BLaER1 treated with 17β-estradiol and CSF1 and Interleukin-3, amounts not matched to agents 10 nM and 100 nM (cell line): ENCODE results near the gene DNAH17.

Source experiments
- H3K27ac ChIP-seq, 11 experiments: shearing (Covaris generic); formaldehyde crosslinking; 2 replicates each; pipeline ENCODE4 v1.8.1; 2022
- H3K27me3 ChIP-seq, 11 experiments: shearing (Covaris generic); formaldehyde crosslinking; 2 replicates each; pipeline ENCODE4 v1.8.1; 2022
- H3K36me3 ChIP-seq, 11 experiments: shearing (Covaris generic); formaldehyde crosslinking; 2 replicates each; pipeline ENCODE4 v1.8.1; 2022
- H3K4me1 ChIP-seq, 10 experiments: shearing (Covaris generic); formaldehyde crosslinking; 2 replicates each; pipeline ENCODE4 v1.8.1; 2022
- H3K4me2 ChIP-seq, 11 experiments: shearing (Covaris generic); formaldehyde crosslinking; 2 replicates each; pipeline ENCODE4 v1.8.1; 2022
- H3K4me3 ChIP-seq, 10 experiments: shearing (Covaris generic); formaldehyde crosslinking; 2 replicates each; pipeline ENCODE4 v1.8.1; 2022
- H3K9ac ChIP-seq, 11 experiments: shearing (Covaris generic); formaldehyde crosslinking; 2 replicates each; pipeline ENCODE4 v1.8.1; 2022
- H3K9me3 ChIP-seq, 11 experiments: shearing (Covaris generic); formaldehyde crosslinking; replicated peaks in 1 of 11; 2 replicates each; pipeline ENCODE4 v1.8.1; 2022
- H4K20me1 ChIP-seq, 11 experiments: shearing (Covaris generic); formaldehyde crosslinking; 2 replicates each; pipeline ENCODE4 v1.8.1; 2022
- Cebpa-rat ChIP-seq, 11 experiments: shearing (Covaris generic); IDR thresholded peaks; 2 replicates each; pipeline ENCODE4 v1.8.1; 2022

DNAH17 gene

GRCh38 chr17:78433780-78434335, 143.3 kb downstream of the DNAH17 start:
- no peak overlapping the region for H3K27ac ChIP-seq
- no peak overlapping the region for H3K4me2 ChIP-seq
- no peak overlapping the region; a peak in 1 of 22 replicates for H3K9ac ChIP-seq
- no peak overlapping the region for H3K4me3 ChIP-seq
- H3K36me3 ChIP-seq, result peaks cover 7 to 19% (median 13%) of the 10 kb centered on the region in 11 experiments; a peak in 20 of 22 replicates
- TF ChIP-seq Cebpa-rat (IDR thresholded peaks at IDR 0.05), result no peak
- peaks cover 0 to 68% (median 11%) of the 10 kb centered on the region in 11 experiments; a peak in 10 of 22 replicates for H4K20me1 ChIP-seq
- peaks cover 0 to 34% (median 20%) of the 10 kb centered on the region in 10 experiments; a peak in 15 of 20 replicates for H3K4me1 ChIP-seq
- no peaks in the 10 kb centered on the region for H3K9me3 ChIP-seq
- H3K27me3 ChIP-seq, result no peaks in the 10 kb centered on the region

GRCh38 chr17:78433013-78433727, 144.0 kb downstream of the DNAH17 start:
- Histone ChIP-seq H3K4me1 (peaks cover 0 to 34% (median 20%) of the 10 kb centered on the region in 10 experiments; a peak in 15 of 20 replicates), H3K4me2 (peak overlapping the region in 5 of 11 experiments; percentile 32 to 56 (median 48); a peak in 6 of 22 replicates), H4K20me1 (peaks cover 0 to 75% (median 17%) of the 10 kb centered on the region in 11 experiments; a peak in 12 of 22 replicates), H3K9ac (no peak overlapping the region; a peak in 1 of 22 replicates), H3K36me3 (peaks cover 11 to 26% (median 19%) of the 10 kb centered on the region in 11 experiments), H3K4me3 (no peak overlapping the region), H3K27ac (no peak overlapping the region), H3K27me3 (no peaks in the 10 kb centered on the region), H3K9me3 (no peaks in the 10 kb centered on the region)
- TF ChIP-seq Cebpa-rat (IDR thresholded peaks at IDR 0.05), result no peak

GRCh38 chr17:78432226-78433012, 144.8 kb downstream of the DNAH17 start:
- peaks cover 19 to 33% (median 26%) of the 10 kb centered on the region in 11 experiments for H3K36me3 ChIP-seq
- H3K27ac ChIP-seq, result no peak overlapping the region
- no peak for TF ChIP-seq Cebpa-rat (IDR thresholded peaks at IDR 0.05)
- peak overlapping the region in 2 of 11 experiments; percentile 9 to 33; a peak in 1 of 22 replicates for H3K9ac ChIP-seq
- no peaks in the 10 kb centered on the region for H3K27me3 ChIP-seq
- H3K9me3 ChIP-seq, result no peaks in the 10 kb centered on the region
- H3K4me3 ChIP-seq, result no peak overlapping the region
- peaks cover 0 to 82% (median 16%) of the 10 kb centered on the region in 11 experiments; a peak in 12 of 22 replicates for H4K20me1 ChIP-seq
- peaks cover 0 to 34% (median 20%) of the 10 kb centered on the region in 10 experiments; a peak in 15 of 20 replicates for H3K4me1 ChIP-seq
- peak overlapping the region in 7 of 11 experiments; percentile 15 to 56 (median 45); a peak in 11 of 22 replicates for H3K4me2 ChIP-seq

DNA sequence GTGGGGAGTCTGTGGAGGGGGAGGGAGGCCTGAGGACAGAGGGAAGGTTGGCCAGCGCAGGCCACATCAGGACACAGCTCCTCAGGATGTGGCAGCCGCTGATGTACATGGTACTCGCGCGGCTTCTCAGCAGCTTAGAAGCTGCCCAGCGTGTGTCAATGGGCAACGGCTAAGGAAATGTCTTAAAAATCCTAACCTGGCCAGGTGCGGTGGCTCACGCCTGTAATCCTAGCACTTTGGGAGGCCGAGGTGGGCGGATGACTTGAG, 145.6 kb downstream of the DNAH17 start:
- Histone ChIP-seq H3K27ac (no peak overlapping the region), H3K9me3 (no peaks in the 10 kb centered on the region), H3K9ac (no peak overlapping the region; a peak in 1 of 22 replicates), H4K20me1 (peaks cover 0 to 90% (median 16%) of the 10 kb centered on the region in 11 experiments; a peak in 13 of 22 replicates), H3K36me3 (peaks cover 27 to 41% (median 34%) of the 10 kb centered on the region in 11 experiments), H3K4me2 (no peak overlapping the region), H3K27me3 (no peaks in the 10 kb centered on the region), H3K4me1 (peaks cover 0 to 30% (median 20%) of the 10 kb centered on the region in 10 experiments; a peak in 15 of 20 replicates), H3K4me3 (no peak overlapping the region)
- TF ChIP-seq Cebpa-rat (IDR thresholded peaks at IDR 0.05), result no peak

DNA sequence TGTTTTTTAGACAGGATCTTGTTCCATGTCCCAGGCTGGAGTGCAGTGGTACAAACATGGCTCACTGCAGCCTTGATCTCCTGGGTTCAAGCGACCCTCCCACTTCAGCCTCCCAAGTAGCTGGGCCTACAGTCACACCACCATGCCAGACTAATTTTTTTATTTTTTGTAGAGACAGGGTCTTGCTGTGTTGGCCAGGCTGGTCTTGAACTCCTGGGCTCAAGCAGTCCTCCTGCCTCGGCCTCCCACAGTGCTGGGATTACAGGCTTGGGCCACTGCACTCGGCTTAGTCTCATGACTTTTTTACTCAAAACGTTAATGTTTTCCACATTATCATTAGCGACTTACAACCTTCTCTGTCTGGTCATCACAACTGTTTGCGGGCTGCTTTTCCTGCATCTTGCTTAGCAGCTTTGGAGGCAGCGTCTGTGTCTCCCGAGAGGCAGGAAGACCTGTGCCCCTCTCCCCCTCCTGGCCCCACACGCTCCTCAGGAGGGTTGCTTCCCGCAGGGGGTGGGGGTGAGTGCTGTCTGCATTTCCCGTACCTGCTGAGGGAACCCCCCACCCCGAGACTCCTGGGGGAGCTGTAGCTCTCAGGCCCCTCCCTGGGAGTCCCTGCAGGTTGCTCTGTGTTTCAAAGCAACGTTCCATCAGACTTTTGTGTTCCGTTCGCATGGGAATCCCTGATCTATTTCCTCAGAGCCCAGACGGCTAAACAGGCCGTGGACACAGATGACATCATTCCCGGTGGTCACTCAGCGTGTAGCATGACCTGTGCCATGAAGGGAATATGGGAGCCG, 146.1 kb downstream of the DNAH17 start:
- H3K9ac ChIP-seq, result peak overlapping the region in 2 of 11 experiments; percentile 6 to 44; a peak in 3 of 22 replicates
- peaks cover 0 to 30% (median 20%) of the 10 kb centered on the region in 10 experiments; a peak in 15 of 20 replicates for H3K4me1 ChIP-seq
- no peaks in the 10 kb centered on the region for H3K9me3 ChIP-seq
- H3K4me3 ChIP-seq, result no peak overlapping the region
- H4K20me1 ChIP-seq, result peaks cover 0 to 96% (median 22%) of the 10 kb centered on the region in 11 experiments; a peak in 13 of 22 replicates
- H3K36me3 ChIP-seq, result peaks cover 32 to 47% (median 40%) of the 10 kb centered on the region in 11 experiments
- H3K4me2 ChIP-seq, result peak overlapping the region in 2 of 11 experiments; percentile 1 to 15; a peak in 2 of 22 replicates
- TF ChIP-seq Cebpa-rat (IDR thresholded peaks at IDR 0.05), result no peak
- H3K27ac ChIP-seq, result peak overlapping the region in 1 of 11 experiments; percentile 39; a peak in 1 of 22 replicates
- no peaks in the 10 kb centered on the region for H3K27me3 ChIP-seq

DNA sequence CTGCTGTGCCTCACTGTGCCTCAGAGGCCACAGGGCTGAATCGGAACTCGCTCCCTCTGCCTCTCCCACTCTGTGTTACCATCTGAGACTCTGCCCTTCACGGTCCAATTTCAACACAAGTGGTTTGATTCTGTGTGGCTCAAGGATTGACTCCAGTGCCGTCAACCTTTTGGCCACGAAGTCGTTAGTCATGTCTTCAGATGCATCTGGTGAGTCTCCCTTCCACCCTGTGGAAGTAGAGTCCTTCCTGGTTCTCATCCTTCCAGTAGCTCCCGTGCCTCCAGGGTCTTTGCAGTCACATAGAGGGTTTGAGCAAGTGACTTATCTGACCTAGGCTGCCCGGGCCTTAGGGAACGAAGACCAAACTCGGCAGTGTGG, 147.6 kb downstream of the DNAH17 start:
- H3K4me1 ChIP-seq, result peaks cover 0 to 26% (median 20%) of the 10 kb centered on the region in 10 experiments; a peak in 15 of 20 replicates
- H3K36me3 ChIP-seq, result peaks cover 47 to 61% (median 55%) of the 10 kb centered on the region in 11 experiments
- no peaks in the 10 kb centered on the region for H3K27me3 ChIP-seq
- no peak overlapping the region for H3K4me3 ChIP-seq
- H3K27ac ChIP-seq, result no peak overlapping the region
- peaks cover 0 to 99% (median 31%) of the 10 kb centered on the region in 11 experiments; a peak in 14 of 22 replicates for H4K20me1 ChIP-seq
- no peak for TF ChIP-seq Cebpa-rat (IDR thresholded peaks at IDR 0.05)
- H3K9ac ChIP-seq, result no peak overlapping the region
- H3K4me2 ChIP-seq, result no peak overlapping the region
- H3K9me3 ChIP-seq, result no peaks in the 10 kb centered on the region

- H3K4me3 ChIP-seq, result no peak overlapping the region
- H3K36me3 ChIP-seq, result peaks cover 53 to 67% (median 60%) of the 10 kb centered on the region in 11 experiments
- H4K20me1 ChIP-seq, result peaks cover 0 to 99% (median 35%) of the 10 kb centered on the region in 11 experiments; a peak in 14 of 22 replicates
Measured at GRCh38 chr17:78428836-78429617, 148.2 kb downstream of the DNAH17 start.

More at GRCh38 chr17:78428836-78429617, 148.2 kb downstream of the DNAH17 start:
- no peak for TF ChIP-seq Cebpa-rat (IDR thresholded peaks at IDR 0.05)
- Histone ChIP-seq H3K9me3 (no peaks in the 10 kb centered on the region), H3K27ac (no peak overlapping the region), H3K27me3 (no peaks in the 10 kb centered on the region), H3K9ac (no peak overlapping the region), H3K4me1 (peaks cover 0 to 26% (median 20%) of the 10 kb centered on the region in 10 experiments; a peak in 15 of 20 replicates), H3K4me2 (no peak overlapping the region)
